Measurements from ENCODE around the gene CNOT3.
"Not testable (repeated sequence)": the region's sequence is repeated elsewhere in the genome, so short reads cannot be mapped to it uniquely, and the experiment has no call there.

Gene CNOT3

GRCh38 chr19:54099190-54099902 lies 38.2 kb upstream of the CNOT3 start:
- Histone ChIP-seq H3K4me1 (no peaks in the 10 kb centered on the region), H3K27me3 (peaks cover 20% of the 10 kb centered on the region), H3K36me3 (no peaks in the 10 kb centered on the region; the same call in 1 of the 2 replicates), H3K4me3 (ENCODE audit: low read depth, low read length) (no peak overlapping the region), H3K9me3 (no peaks in the 10 kb centered on the region; the same call in 1 of the 2 replicates)
- TF ChIP-seq, protein P1, sequence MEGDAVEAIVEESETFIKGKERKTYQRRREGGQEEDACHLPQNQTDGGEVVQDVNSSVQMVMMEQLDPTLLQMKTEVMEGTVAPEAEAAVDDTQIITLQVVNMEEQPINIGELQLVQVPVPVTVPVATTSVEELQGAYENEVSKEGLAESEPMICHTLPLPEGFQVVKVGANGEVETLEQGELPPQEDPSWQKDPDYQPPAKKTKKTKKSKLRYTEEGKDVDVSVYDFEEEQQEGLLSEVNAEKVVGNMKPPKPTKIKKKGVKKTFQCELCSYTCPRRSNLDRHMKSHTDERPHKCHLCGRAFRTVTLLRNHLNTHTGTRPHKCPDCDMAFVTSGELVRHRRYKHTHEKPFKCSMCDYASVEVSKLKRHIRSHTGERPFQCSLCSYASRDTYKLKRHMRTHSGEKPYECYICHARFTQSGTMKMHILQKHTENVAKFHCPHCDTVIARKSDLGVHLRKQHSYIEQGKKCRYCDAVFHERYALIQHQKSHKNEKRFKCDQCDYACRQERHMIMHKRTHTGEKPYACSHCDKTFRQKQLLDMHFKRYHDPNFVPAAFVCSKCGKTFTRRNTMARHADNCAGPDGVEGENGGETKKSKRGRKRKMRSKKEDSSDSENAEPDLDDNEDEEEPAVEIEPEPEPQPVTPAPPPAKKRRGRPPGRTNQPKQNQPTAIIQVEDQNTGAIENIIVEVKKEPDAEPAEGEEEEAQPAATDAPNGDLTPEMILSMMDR (IDR thresholded peaks at IDR 0.05; ENCODE audit: low read depth, low read length): no peak
- no peak for DNase-seq

- not testable (repeated sequence) for H3K9me3 ChIP-seq; DNase-seq; H3K36me3 ChIP-seq; H3K4me3 ChIP-seq (ENCODE audit: low read depth, low read length); H3K4me1 ChIP-seq
- peaks cover 18% of the 10 kb centered on the region for H3K27me3 ChIP-seq
Measured at GRCh38 chr19:54099903-54100255, 37.7 kb upstream of the CNOT3 start.

- Histone ChIP-seq H3K9me3 (no peaks in the 10 kb centered on the region; the same call in 1 of the 2 replicates), H3K4me3 (ENCODE audit: low read depth, low read length) (no peak within 1 kb of the TSS), H3K4me1 (no peaks in the 10 kb centered on the region), H3K27me3 (peaks cover 11% of the 10 kb centered on the region), H3K36me3 (no peaks in the 10 kb centered on the region; the same call in 1 of the 2 replicates)
- TF ChIP-seq, protein P1 (IDR thresholded peaks at IDR 0.05; ENCODE audit: low read depth, low read length): no peak
- peak; percentile 28 for DNase-seq
Measured at GRCh38 chr19:54100561-54100960, 37.0 kb upstream of the CNOT3 start, which contains the start of gene OSCAR. Gene OSCAR, minus strand, starts transcription at chr19:54100803. Its CDS starts 11 bp downstream, at chr19:54100792.

GRCh38 chr19:54102421-54103169 lies 35.0 kb upstream of the CNOT3 start, which contains the start of gene NDUFA3:
Gene NDUFA3, plus strand, starts transcription at chr19:54102855. Its CDS starts 24 bp downstream, at chr19:54102879.
- Histone ChIP-seq H3K9me3 (no peaks in the 10 kb centered on the region), H3K36me3 (peaks cover 20% of the 10 kb centered on the region), H3K27me3 (no peaks in the 10 kb centered on the region), H3K4me1 (no peaks in the 10 kb centered on the region), H3K4me3 (ENCODE audit: low read depth, low read length) (peak within 1 kb of the TSS; percentile 95)
- DNase-seq: peak; percentile 98
- TF ChIP-seq, protein P1 (IDR thresholded peaks at IDR 0.05; ENCODE audit: low read depth, low read length): no peak

DNA sequence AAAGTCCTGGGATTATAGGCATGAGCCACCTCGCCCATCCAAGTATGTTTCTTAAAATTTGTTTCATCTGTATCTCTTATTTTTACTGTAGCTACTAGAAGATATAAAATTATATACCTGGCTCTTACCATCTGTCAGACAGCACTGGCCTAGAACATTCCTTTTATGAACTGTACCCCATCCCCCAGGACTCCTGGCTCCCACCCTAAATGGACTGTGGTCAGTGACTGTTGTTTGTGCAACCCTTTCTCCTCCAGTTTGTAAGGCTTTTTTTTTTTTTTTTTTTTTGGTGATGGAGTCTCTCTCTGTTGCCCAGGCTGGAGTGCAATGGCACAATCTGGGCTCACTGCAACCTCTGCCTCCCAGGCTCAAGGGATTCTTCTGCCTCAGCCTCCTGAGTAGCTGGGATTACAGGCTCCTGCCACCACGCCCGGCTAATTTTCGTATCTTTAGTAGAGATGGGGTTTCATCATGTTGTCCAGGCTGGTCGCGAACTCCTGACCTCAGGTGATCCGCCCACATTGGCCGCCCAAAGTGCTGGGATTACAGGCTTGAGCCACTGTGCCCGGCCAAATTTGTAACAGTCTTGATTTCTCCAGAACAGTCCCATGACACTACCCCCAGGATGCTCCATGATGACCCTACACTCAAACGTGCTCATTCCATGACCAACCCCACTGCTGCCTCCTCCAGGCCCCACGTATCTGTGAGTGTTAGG lies 32.4 kb upstream of the CNOT3 start:
- H3K27me3 ChIP-seq: no peaks in the 10 kb centered on the region
- TF ChIP-seq, protein P1 (IDR thresholded peaks at IDR 0.05; ENCODE audit: low read depth, low read length): no peak
- no peak for DNase-seq
- H3K36me3 ChIP-seq: peaks cover 43% of the 10 kb centered on the region
- no peaks in the 10 kb centered on the region for H3K4me1 ChIP-seq
- no peaks in the 10 kb centered on the region for H3K9me3 ChIP-seq
- no peak overlapping the region for H3K4me3 ChIP-seq (ENCODE audit: low read depth, low read length)

DNA sequence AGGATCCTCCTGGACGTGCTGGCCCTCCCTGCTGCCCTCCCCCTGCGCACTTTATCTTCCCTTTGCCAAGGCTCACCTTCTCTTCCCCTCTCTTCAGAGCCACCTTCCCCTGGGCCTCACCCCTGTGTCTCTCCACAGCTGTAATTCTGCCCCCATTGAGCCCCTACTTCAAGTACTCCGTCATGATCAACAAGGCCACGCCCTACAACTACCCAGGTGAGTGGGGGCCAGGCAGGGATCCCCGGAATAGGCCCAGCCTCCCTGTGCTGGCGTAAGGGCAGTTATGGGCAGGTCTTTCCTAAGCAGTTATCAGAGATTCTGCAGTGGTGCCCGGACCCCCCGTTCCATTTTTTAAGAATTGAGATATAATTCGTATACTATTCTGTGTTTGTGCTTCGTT lies 31.8 kb upstream of the CNOT3 start:
- Histone ChIP-seq H3K4me1 (no peaks in the 10 kb centered on the region), H3K4me3 (ENCODE audit: low read depth, low read length) (no peak overlapping the region), H3K9me3 (no peaks in the 10 kb centered on the region), H3K36me3 (peaks cover 48% of the 10 kb centered on the region), H3K27me3 (no peaks in the 10 kb centered on the region)
- no peak for DNase-seq
- TF ChIP-seq, protein P1 (IDR thresholded peaks at IDR 0.05; ENCODE audit: low read depth, low read length): no peak
